GM12878 (cell line): ENCODE measurements around the gene PTTG1. TPM values are rescaled to one million over a fixed set of nuclear protein-coding genes. Genes with fewer than 3 reads are reported as not detected.
A peak's percentile ranks its signal among the peaks of the same experiment; 100 is the strongest.

Experiments
- BMI1 ChIP-seq: fragments of 450-650 bp; IDR thresholded peaks from 2 replicates; pipeline ENCODE4 v1.6.1; 2016; ENCODE audit warnings: mild to moderate bottlenecking, moderate library complexity, borderline replicate concordance
- BRCA1 ChIP-seq: IDR thresholded peaks from 2 replicates; pipeline ENCODE4 v1.6.1; 2011; ENCODE audit warnings: low read depth, low read length, improper control_type of control experiment
- CHD4 ChIP-seq: fragments of 200-600 bp; sonication (generic); IDR thresholded peaks from 2 replicates; pipeline ENCODE4 v1.6.1; 2016; ENCODE audit warnings: mild to moderate bottlenecking
- ESRRA ChIP-seq: IDR thresholded peaks from 2 replicates; pipeline ENCODE4 v1.6.1; 2012; ENCODE audit warnings: mild to moderate bottlenecking, low read length, improper control_type of control experiment
- HDAC2 ChIP-seq: fragments of 200-600 bp; sonication (generic); IDR thresholded peaks from 2 replicates; pipeline ENCODE4 v1.6.1; 2017
- IRF4 ChIP-seq: IDR thresholded peaks from 2 replicates; pipeline ENCODE4 v1.6.1; 2011; ENCODE audit warnings: low read depth, low read length
- KAT2A ChIP-seq: conservative IDR thresholded peaks from 2 replicates; pipeline ENCODE4 v1.6.1; 2011; ENCODE audit warnings: low read depth, low read length; ENCODE audit not compliant: control insufficient read depth
- MYC ChIP-seq: IDR thresholded peaks from 2 replicates; pipeline ENCODE4 v1.6.1; 2011; ENCODE audit warnings: mild to moderate bottlenecking, low read length, moderate library complexity, inconsistent platforms; ENCODE audit not compliant: insufficient read depth, insufficient replicate concordance, insufficient read length, severe bottlenecking
- NFYB ChIP-seq: IDR thresholded peaks from 2 replicates; pipeline ENCODE4 v1.6.1; 2011; ENCODE audit warnings: low read depth, mild to moderate bottlenecking, low read length, improper control_type of control experiment, moderate library complexity; ENCODE audit not compliant: insufficient read depth
- NR2C2 ChIP-seq: IDR thresholded peaks from 2 replicates; pipeline ENCODE4 v1.6.1; 2011; ENCODE audit warnings: borderline replicate concordance, low read depth; ENCODE audit not compliant: control insufficient read depth, insufficient read length
- NR2F1 ChIP-seq: fragments of 450-650 bp; conservative IDR thresholded peaks from 2 replicates; pipeline ENCODE4 v1.6.1; 2017; ENCODE audit warnings: mild to moderate bottlenecking
- NRF1 ChIP-seq: conservative IDR thresholded peaks from 2 replicates; pipeline ENCODE4 v1.6.1; 2011; ENCODE audit warnings: mild to moderate bottlenecking, low read depth, low read length, improper control_type of control experiment
- POLR2A ChIP-seq: IDR thresholded peaks from 2 replicates; pipeline ENCODE4 v1.6.1; 2011; ENCODE audit warnings: low read depth, mild to moderate bottlenecking, low read length
- POLR2AphosphoS2 ChIP-seq: IDR thresholded peaks from 2 replicates; pipeline ENCODE4 v1.6.1; 2011; ENCODE audit warnings: low read depth, mild to moderate bottlenecking, low read length, improper control_type of control experiment, moderate library complexity
- RELA ChIP-seq: fragments of 450-650 bp; IDR thresholded peaks from 2 replicates; pipeline ENCODE4 v1.8.0; 2014; ENCODE audit warnings: borderline replicate concordance; ENCODE audit not compliant: partially characterized antibody
- RELB ChIP-seq: fragments of 450-650 bp; IDR thresholded peaks from 2 replicates; pipeline ENCODE4 v1.6.1; 2017; ENCODE audit warnings: low read depth, mild to moderate bottlenecking, moderate library complexity
- SPI1 ChIP-seq: IDR thresholded peaks from 2 replicates; pipeline ENCODE4 v1.6.1; 2011; ENCODE audit warnings: low read depth, mild to moderate bottlenecking, low read length, moderate library complexity, borderline replicate concordance; ENCODE audit not compliant: insufficient read depth
- TARDBP ChIP-seq: IDR thresholded peaks from 2 replicates; pipeline ENCODE4 v1.6.1; 2016; ENCODE audit warnings: borderline replicate concordance
- TCF3 ChIP-seq: IDR thresholded peaks from 2 replicates; pipeline ENCODE4 v1.6.1; 2012; ENCODE audit warnings: low read depth, mild to moderate bottlenecking, low read length, borderline replicate concordance; ENCODE audit not compliant: insufficient read depth
- ZBTB40 ChIP-seq: fragments of 450-650 bp; IDR thresholded peaks from 2 replicates; pipeline ENCODE4 v1.6.1; 2016; ENCODE audit warnings: mild to moderate bottlenecking, moderate library complexity, borderline replicate concordance
- ZNF687 ChIP-seq: fragments of 450-650 bp; IDR thresholded peaks from 2 replicates; pipeline ENCODE4 v1.6.1; 2017; ENCODE audit warnings: mild to moderate bottlenecking, moderate library complexity
- polyA plus RNA-seq, 11 experiments: library from polyadenylated mRNA; depleted of rRNA in 4 of 11; unstranded in 6 of 11; stranded (reverse) in 5 of 11; fragments of >200 nt; fragmentation: Nextera tagmentation in 4 of 11; fragmentation: Illumina TruSeq in 1 of 11; extraction: Ambion mirVana in 4 of 11; extraction: Trizol in 1 of 11; gene quantifications; 1 replicate in 1 of 11; 2 replicates in 10 of 11; pipeline versions ENCODE4 v1.2.1 to v1.2.3, GENCODE V29; 2011 to 2016; ENCODE audit warnings: inconsistent platforms in 2 of 11, missing spikeins in 2 of 11, low read depth in 1 of 11
- total RNA-seq, 4 experiments: library from RNA; depleted of rRNA in 3 of 4; stranded (reverse); fragments of >200 nt in 3 of 4; fragmentation: Illumina TruSeq in 1 of 4; extraction: Trizol in 1 of 4; gene quantifications; 2 replicates each; pipeline versions ENCODE4 v1.2.1 to v1.2.3, GENCODE V29; 2013 to 2021

Gene PTTG1
- total and polyA plus RNA-seq, 10 of the 15 experiments (the other 5 are each of a cell fraction or from before 2014, with no cell fraction given) = 154 to 1,033 (median 377) TPM

GRCh38 chr5:160421625-160422258 is at the start of gene PTTG1 (continued):
- TF ChIP-seq ZNF687 (no peak), NR2C2 (no peak), NFYB (peak; percentile 27; the same call in 1 of the 2 replicates), TCF3 (no peak), BMI1 (no peak), RELB (peak; percentile 31; the same call in 1 of the 2 replicates), POLR2A (peak; percentile 90), BRCA1 (no peak), KAT2A (no peak), POLR2AphosphoS2 (no peak), SPI1 (no peak), ZBTB40 (no peak), TARDBP (no peak), NRF1 (no peak), MYC (no peak), ESRRA (no peak), IRF4 (no peak), RELA (no peak), NR2F1 (no peak), CHD4 (no peak), HDAC2 (no peak)
